ENCODE data around the gene TRIM7.
A peak's percentile ranks its signal among the peaks of the same experiment; 100 is the strongest.

TRIM7 gene

GRCh38 chr5:181203093-181203711 is 1.8 kb downstream of the TRIM7 start:
- TF ChIP-seq CTCF (conservative IDR thresholded peaks at IDR 0.05; ENCODE audit: low read length) (no peak), EZH2phosphoT487 (IDR thresholded peaks at IDR 0.05; ENCODE audit: borderline replicate concordance) (no peak)
- no peak overlapping the region for H3K4me3 ChIP-seq (ENCODE audit: low read length, poor library complexity, severe bottlenecking)
- H3K9me3 ChIP-seq (ENCODE audit: insufficient read depth, low read depth, low read length), result no peaks in the 10 kb centered on the region
- no peaks in the 10 kb centered on the region for H4K20me1 ChIP-seq (ENCODE audit: insufficient read depth, low read length, poor library complexity, severe bottlenecking)
- no peak overlapping the region for H2AFZ ChIP-seq (ENCODE audit: low read length)
- no peaks in the 10 kb centered on the region; the same call in 1 of the 2 replicates for H3F3A ChIP-seq (ENCODE audit: low read depth)
- H3K36me3 ChIP-seq (ENCODE audit: insufficient read depth, low read length), result no peaks in the 10 kb centered on the region
- peak overlapping the region; percentile 67 for H3K4me2 ChIP-seq (ENCODE audit: low read depth, low read length, poor library complexity, severe bottlenecking)
- no peaks in the 10 kb centered on the region for H3K27me3 ChIP-seq (ENCODE audit: insufficient read depth, low read length, poor library complexity, severe bottlenecking)
- no peak overlapping the region for H3K9ac ChIP-seq (ENCODE audit: low read depth, low read length, poor library complexity, severe bottlenecking)
- H3K9me2 ChIP-seq (replicated peaks; ENCODE audit: low read depth, low read length), result no peaks in the 10 kb centered on the region
- no peaks in the 10 kb centered on the region for H3K79me2 ChIP-seq (ENCODE audit: insufficient read depth, low read length)
- peaks cover 7% of the 10 kb centered on the region for H3K4me1 ChIP-seq (ENCODE audit: insufficient read depth, low read length, poor library complexity, severe bottlenecking)

- H3K27me3 ChIP-seq (ENCODE audit: insufficient read depth, low read length, poor library complexity, severe bottlenecking), result no peaks in the 10 kb centered on the region
- TF ChIP-seq EZH2phosphoT487 (IDR thresholded peaks at IDR 0.05; ENCODE audit: borderline replicate concordance) (no peak), CTCF (conservative IDR thresholded peaks at IDR 0.05; ENCODE audit: low read length) (no peak)
Measured at GRCh38 chr5:181200816-181201215, 4.2 kb downstream of the TRIM7 start.

GRCh38 chr5:181199881-181200638 is 4.9 kb downstream of the TRIM7 start:
- no peak overlapping the region for H2AFZ ChIP-seq (ENCODE audit: low read length)
- TF ChIP-seq CTCF (conservative IDR thresholded peaks at IDR 0.05; ENCODE audit: low read length), result no peak
- no peak for TF ChIP-seq EZH2phosphoT487 (IDR thresholded peaks at IDR 0.05; ENCODE audit: borderline replicate concordance)
- H3K4me1 ChIP-seq (ENCODE audit: insufficient read depth, low read length, poor library complexity, severe bottlenecking), result peaks cover 5% of the 10 kb centered on the region
- no peak overlapping the region for H3K9ac ChIP-seq (ENCODE audit: low read depth, low read length, poor library complexity, severe bottlenecking)
- no peaks in the 10 kb centered on the region for H4K20me1 ChIP-seq (ENCODE audit: insufficient read depth, low read length, poor library complexity, severe bottlenecking)
- H3K36me3 ChIP-seq (ENCODE audit: insufficient read depth, low read length), result no peaks in the 10 kb centered on the region
- H3K4me2 ChIP-seq (ENCODE audit: low read depth, low read length, poor library complexity, severe bottlenecking), result no peak overlapping the region
- no peaks in the 10 kb centered on the region for H3K9me3 ChIP-seq (ENCODE audit: insufficient read depth, low read depth, low read length)
- H3K4me3 ChIP-seq (ENCODE audit: low read length, poor library complexity, severe bottlenecking), result no peak overlapping the region
- H3F3A ChIP-seq (ENCODE audit: low read depth), result no peaks in the 10 kb centered on the region
- no peaks in the 10 kb centered on the region for H3K27me3 ChIP-seq (ENCODE audit: insufficient read depth, low read length, poor library complexity, severe bottlenecking)
- no peaks in the 10 kb centered on the region for H3K79me2 ChIP-seq (ENCODE audit: insufficient read depth, low read length)
- no peaks in the 10 kb centered on the region for H3K9me2 ChIP-seq (replicated peaks; ENCODE audit: low read depth, low read length)

More at GRCh38 chr5:181200816-181201215, 4.2 kb downstream of the TRIM7 start:
- no peaks in the 10 kb centered on the region for H3K9me2 ChIP-seq (replicated peaks; ENCODE audit: low read depth, low read length)
- H3K4me1 ChIP-seq (ENCODE audit: insufficient read depth, low read length, poor library complexity, severe bottlenecking), result peaks cover 5% of the 10 kb centered on the region
- H3K4me3 ChIP-seq (ENCODE audit: low read length, poor library complexity, severe bottlenecking), result no peak overlapping the region
- no peaks in the 10 kb centered on the region for H4K20me1 ChIP-seq (ENCODE audit: insufficient read depth, low read length, poor library complexity, severe bottlenecking)
- H3K4me2 ChIP-seq (ENCODE audit: low read depth, low read length, poor library complexity, severe bottlenecking), result no peak overlapping the region
- no peak overlapping the region for H2AFZ ChIP-seq (ENCODE audit: low read length)
- H3F3A ChIP-seq (ENCODE audit: low read depth), result no peaks in the 10 kb centered on the region
- H3K9me3 ChIP-seq (ENCODE audit: insufficient read depth, low read depth, low read length), result no peaks in the 10 kb centered on the region
- H3K9ac ChIP-seq (ENCODE audit: low read depth, low read length, poor library complexity, severe bottlenecking), result no peak overlapping the region
- H3K36me3 ChIP-seq (ENCODE audit: insufficient read depth, low read length), result no peaks in the 10 kb centered on the region
- no peaks in the 10 kb centered on the region for H3K79me2 ChIP-seq (ENCODE audit: insufficient read depth, low read length)
